K562 (cell line): ENCODE measurements around the gene EXT2. TPM values are rescaled to one million over a fixed set of nuclear protein-coding genes. Genes with fewer than 3 reads are reported as not detected.

Experiments
- ATAC-seq: fragments of 200-7000 bp; cut with Tn5 transposase; 3 replicates; pipeline ENCODE4 v1.9.1; 2020; ENCODE audit warnings: moderate library complexity
- BruUV-seq: library from RNA; stranded (reverse); fragments of 400-500 nt; replicated peaks from 2 replicates; lab custom pipeline; 2021; lab: Mats Ljungman, UMichigan
- CTCF ChIA-PET: fragments of 300-600 bp; formaldehyde crosslinking; extraction: SDS; loops from one replicate; lab custom pipeline; 2021; ENCODE audit warnings: low intra/inter-chr PET ratio; lab: Yijun Ruan, JAX
- POLR2A ChIA-PET: fragments of 300-600, 350-650 bp; sonication (Branson Sonifier 250); formaldehyde crosslinking; extraction: SDS; loops from one replicate; lab custom pipeline; 2021; ENCODE audit warnings: antibody characterized with exemption, inconsistent platforms; lab: Yijun Ruan, JAX
- DNase-seq, 4 experiments: peaks; one replicate each; pipeline versions ENCODE4 v3.0.0 to v3.0.0-alpha.2; 2011 to 2018; ENCODE audit warnings: low spot score in 3 of 4, mixed read lengths in 3 of 4; ENCODE audit errors: extremely low read depth in 1 of 4
- FAIRE-seq: peaks from 2 replicates; lab custom pipeline; 2011; peaks lifted over from hg19 to GRCh38; lab: Jason Lieb, UNC
- H2AFZ ChIP-seq: 2 replicates; pipeline ENCODE4 v1.6.0; 2011; ENCODE audit warnings: low read depth, low read length, control low read depth, inconsistent platforms
- H3K27ac ChIP-seq: fragments of 200-600 bp; 3 replicates; pipeline ENCODE4 v1.8.0; 2011; ENCODE audit warnings: low read depth, mild to moderate bottlenecking, control low read depth, inconsistent platforms, low read length, moderate library complexity, mixed read lengths; ENCODE audit errors: extremely low read depth
- H3K27me3 ChIP-seq, 2 experiments: fragments of 300-600 bp in 1 of 2; 2 replicates in 1 of 2; 3 replicates in 1 of 2; pipeline versions ENCODE4 v1.6.0 to v1.8.0; 2011; ENCODE audit warnings: inconsistent platforms in 2 of 2, low read length in 2 of 2, mild to moderate bottlenecking in 1 of 2, mixed read lengths in 1 of 2, moderate library complexity in 1 of 2; ENCODE audit not compliant: control insufficient read depth in 2 of 2, insufficient read depth in 2 of 2
- H3K36me3 ChIP-seq: fragments of 300-600 bp; 3 replicates; pipeline ENCODE4 v1.8.0; 2011; ENCODE audit warnings: mild to moderate bottlenecking, low read length, inconsistent platforms; ENCODE audit not compliant: control insufficient read depth, insufficient read depth
- H3K4me1 ChIP-seq, 2 experiments: fragments of 200-600 bp in 1 of 2; replicated peaks in 1 of 2; 2 replicates in 1 of 2; 3 replicates in 1 of 2; pipeline versions ENCODE4 v1.5.1 to v1.8.0; 2011; ENCODE audit warnings: inconsistent platforms in 2 of 2, low read length in 2 of 2, mild to moderate bottlenecking in 1 of 2, mixed read lengths in 1 of 2, moderate library complexity in 1 of 2; ENCODE audit not compliant: control insufficient read depth in 2 of 2, insufficient read depth in 2 of 2
- H3K4me2 ChIP-seq: 2 replicates; pipeline ENCODE4 v1.6.1; 2011; ENCODE audit warnings: low read length, control low read depth, inconsistent platforms, mixed read lengths; ENCODE audit not compliant: insufficient read depth
- H3K4me3 ChIP-seq: fragments of 200-600 bp; sonication (generic), shearing (Covaris generic); 2 replicates; pipeline ENCODE4 v1.5.1; 2016; ENCODE audit warnings: control low read depth, inconsistent platforms
- H3K79me2 ChIP-seq: fragments of 200-600 bp; 3 replicates; pipeline ENCODE4 v1.8.0; 2011; ENCODE audit warnings: low read length, inconsistent platforms; ENCODE audit not compliant: control insufficient read depth, insufficient read depth
- H3K9ac ChIP-seq, 2 experiments: 2 replicates each; pipeline versions ENCODE4 v1.6.0 to v1.6.1; 2011; ENCODE audit warnings: low read depth in 2 of 2, low read length in 2 of 2, control low read depth in 1 of 2, inconsistent platforms in 1 of 2, mild to moderate bottlenecking in 1 of 2, mixed read lengths in 1 of 2; ENCODE audit not compliant: insufficient read depth in 1 of 2
- H3K9me1 ChIP-seq: one replicate; pipeline ENCODE4 v1.6.0; 2011; ENCODE audit warnings: inconsistent platforms, mild to moderate bottlenecking, low read length, moderate library complexity; ENCODE audit not compliant: control insufficient read depth, insufficient read depth
- H3K9me3 ChIP-seq: replicated peaks from 2 replicates; pipeline ENCODE4 v1.5.1; 2011; ENCODE audit warnings: low read depth, low read length, inconsistent platforms; ENCODE audit not compliant: control insufficient read depth, insufficient read depth
- H4K20me1 ChIP-seq: replicated peaks from 2 replicates; pipeline ENCODE4 v1.6.1; 2011; ENCODE audit warnings: low read length, inconsistent platforms, mixed read lengths; ENCODE audit not compliant: control insufficient read depth, insufficient read depth
- CTCFL ChIP-seq: IDR thresholded peaks from 2 replicates; pipeline ENCODE4 v1.6.1; 2011; ENCODE audit warnings: borderline replicate concordance, low read depth, mild to moderate bottlenecking, moderate library complexity, low read length; ENCODE audit not compliant: insufficient read depth, poor library complexity, severe bottlenecking
- HBP1 ChIP-seq: fragments of 450-650 bp; formaldehyde crosslinking; IDR thresholded peaks from 2 replicates; pipeline ENCODE4 v1.4.0; 2022; ENCODE audit warnings: missing genetic modification characterization
- RFX1 ChIP-seq: fragments of 450-650 bp; IDR thresholded peaks from 2 replicates; pipeline ENCODE4 v1.6.1; 2016; ENCODE audit warnings: mild to moderate bottlenecking, moderate library complexity
- SMAD2 ChIP-seq: fragments of 150-350 bp; IDR thresholded peaks from 2 replicates; pipeline ENCODE4 v1.6.1; 2014; ENCODE audit warnings: low read depth, mild to moderate bottlenecking, low read length
- ZNF146 ChIP-seq: IDR thresholded peaks from one replicate; pipeline ENCODE4 v1.6.1; 2018; ENCODE audit warnings: missing compliant biosample characterization; ENCODE audit not compliant: unreplicated experiment
- WGBS: fragments of 100-300 bp; shearing (Covaris generic); methylation state at CpG from one replicate; pipeline ENCODE4 v1.1.6; 2016; ENCODE audit warnings: low coverage, mixed read lengths; ENCODE audit not compliant: insufficient coverage; ENCODE audit errors: missing lambda C conversion rate; 5-methylcytosine and 5-hydroxymethylcytosine counted together
- in situ Hi-C: fragments of 300-500 bp; cut with MboI; formaldehyde crosslinking; loops from 4 replicates; pipeline ENCODE4 v1.15.0; 2018; ENCODE audit warnings: inconsistent platforms, mixed read lengths
- intact Hi-C: fragments of 100-400 bp; cut with micrococcal nuclease; formaldehyde crosslinking; loops from 2 replicates; pipeline ENCODE4 v1.14.2; 2022
- polyA plus RNA-seq, 8 experiments: library from polyadenylated mRNA; depleted of rRNA in 4 of 8; stranded (reverse) in 5 of 8; unstranded in 3 of 8; fragments of >200 nt; fragmentation: Nextera tagmentation in 2 of 8; fragmentation: Illumina TruSeq in 1 of 8; extraction: Ambion mirVana in 2 of 8; extraction: Trizol in 1 of 8; gene quantifications; 2 replicates each; pipeline versions ENCODE4 v1.2.1 to v1.2.3, GENCODE V29; 2011 to 2014; ENCODE audit warnings: inconsistent platforms in 1 of 8, missing spikeins in 1 of 8
- total RNA-seq, 7 experiments: library from RNA; depleted of rRNA in 6 of 7; stranded (reverse); fragments of >200 nt in 6 of 7; fragmentation: Illumina TruSeq in 2 of 7; extraction: Trizol in 2 of 7; gene quantifications; 2 replicates each; pipeline versions ENCODE4 v1.2.1 to v1.2.3, GENCODE V29; 2011 to 2021; ENCODE audit warnings: low replicate concordance in 1 of 7
- TF ChIP-seq, protein P1 (sequence below): fragments of 200-800 bp; sonication (Bioruptor generic); IDR thresholded peaks from 2 replicates; pipeline ENCODE4 v1.6.1; 2017; ENCODE audit warnings: missing genetic modification characterization, missing compliant biosample characterization

EXT2 gene
- total and polyA plus RNA-seq, 9 of the 15 experiments (the other 6 are each of a cell fraction or from before 2014, with no cell fraction given): 7.5 to 52.1 (median 38.1) TPM

GRCh38 chr11:44090539-44090938 is 4.9 kb upstream of the EXT2 start:
- H3K4me3 ChIP-seq: no peak overlapping the region
- ChIA-PET POLR2A (interaction anchor here (0.6 kb wide), 1 partner anchor 20 kb away, joined by 3 read pairs; no protein-coding TSS in a partner anchor), CTCF (interaction anchor here (0.7 kb wide), 1 partner anchor 236 kb away, joined by 3 read pairs; no protein-coding TSS in a partner anchor)
- H3K9ac ChIP-seq: no peak overlapping the region
- H3K9me3 ChIP-seq: no peaks in the 10 kb centered on the region; the same call in 1 of the 2 replicates
- no peak for ATAC-seq
- H3K36me3 ChIP-seq: no peaks in the 10 kb centered on the region
- no peak for FAIRE-seq
- H3K4me2 ChIP-seq: no peak overlapping the region
- H2AFZ ChIP-seq: no peak overlapping the region
- no peaks in the 10 kb centered on the region for H3K9me1 ChIP-seq
- no peaks in the 10 kb centered on the region for H3K27me3 ChIP-seq
- no peak overlapping the region for H3K27ac ChIP-seq
- no peak for DNase-seq
- intact Hi-C loops: no loop called here
- BruUV-seq: no TSS peak
- peaks cover 2 to 8% of the 10 kb centered on the region in 2 experiments; a peak in 3 of 5 replicates for H3K4me1 ChIP-seq
- H4K20me1 ChIP-seq: no peaks in the 10 kb centered on the region
- WGBS: 31% methylated on average over 1 of the region's 1 CpG
- peaks cover under 1% of the 10 kb centered on the region; the same call in 1 of the 3 replicates for H3K79me2 ChIP-seq
- in situ Hi-C loops: no loop called here
- TF ChIP-seq SMAD2: no peak
- no peak for TF ChIP-seq CTCFL
- TF ChIP-seq, protein P1, sequence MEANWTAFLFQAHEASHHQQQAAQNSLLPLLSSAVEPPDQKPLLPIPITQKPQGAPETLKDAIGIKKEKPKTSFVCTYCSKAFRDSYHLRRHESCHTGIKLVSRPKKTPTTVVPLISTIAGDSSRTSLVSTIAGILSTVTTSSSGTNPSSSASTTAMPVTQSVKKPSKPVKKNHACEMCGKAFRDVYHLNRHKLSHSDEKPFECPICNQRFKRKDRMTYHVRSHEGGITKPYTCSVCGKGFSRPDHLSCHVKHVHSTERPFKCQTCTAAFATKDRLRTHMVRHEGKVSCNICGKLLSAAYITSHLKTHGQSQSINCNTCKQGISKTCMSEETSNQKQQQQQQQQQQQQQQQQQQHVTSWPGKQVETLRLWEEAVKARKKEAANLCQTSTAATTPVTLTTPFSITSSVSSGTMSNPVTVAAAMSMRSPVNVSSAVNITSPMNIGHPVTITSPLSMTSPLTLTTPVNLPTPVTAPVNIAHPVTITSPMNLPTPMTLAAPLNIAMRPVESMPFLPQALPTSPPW (CRISPR knock-in tag): no peak
- TF ChIP-seq HBP1 (CRISPR knock-in tag): no peak
- TF ChIP-seq RFX1: no peak
- TF ChIP-seq ZNF146 (CRISPR knock-in tag): no peak
